Kidney epithelial cell (primary cell): ENCODE results near the gene SLC39A8. TPM values are rescaled to one million over a fixed set of nuclear protein-coding genes. Genes with fewer than 3 reads are reported as not detected.
"Not testable (repeated sequence)": the region's sequence is repeated elsewhere in the genome, so short reads cannot be mapped to it uniquely, and the experiment has no call there.

Source experiments
- DNase-seq: peaks from one replicate; pipeline ENCODE4 v3.0.0-alpha.2; 2010; ENCODE audit warnings: low read depth
- H3K27me3 ChIP-seq: 2 replicates; pipeline ENCODE4 v1.6.0; 2011; ENCODE audit warnings: low read length; ENCODE audit not compliant: control insufficient read depth, insufficient read depth
- H3K36me3 ChIP-seq: 2 replicates; pipeline ENCODE4 v1.5.1; 2011; ENCODE audit warnings: low read length; ENCODE audit not compliant: control insufficient read depth, insufficient read depth
- H3K4me3 ChIP-seq: 2 replicates; pipeline ENCODE4 v1.5.1; 2011; ENCODE audit warnings: low read depth, mild to moderate bottlenecking, control low read depth, low read length
- CTCF ChIP-seq: IDR thresholded peaks from 2 replicates; pipeline ENCODE4 v1.5.1; 2011; ENCODE audit warnings: mild to moderate bottlenecking, moderate library complexity, low read length, control low read depth, inconsistent platforms; ENCODE audit not compliant: insufficient read depth, poor library complexity, severe bottlenecking
- total RNA-seq: library from RNA; depleted of rRNA; stranded (reverse); fragments of >200 nt; gene quantifications from 2 replicates; pipeline ENCODE4 v1.2.3, GENCODE V29; 2015

SLC39A8 gene
- total RNA-seq, 1 donor from 2014 or later, result 15.8 TPM

- no peak for DNase-seq
- H3K36me3 ChIP-seq, result no peaks in the 10 kb centered on the region
- no peak overlapping the region for H3K4me3 ChIP-seq
- TF ChIP-seq CTCF, result no peak
- no peaks in the 10 kb centered on the region for H3K27me3 ChIP-seq
Measured at GRCh38 chr4:102288497-102288896, 56.8 kb downstream of the SLC39A8 start.

DNA sequence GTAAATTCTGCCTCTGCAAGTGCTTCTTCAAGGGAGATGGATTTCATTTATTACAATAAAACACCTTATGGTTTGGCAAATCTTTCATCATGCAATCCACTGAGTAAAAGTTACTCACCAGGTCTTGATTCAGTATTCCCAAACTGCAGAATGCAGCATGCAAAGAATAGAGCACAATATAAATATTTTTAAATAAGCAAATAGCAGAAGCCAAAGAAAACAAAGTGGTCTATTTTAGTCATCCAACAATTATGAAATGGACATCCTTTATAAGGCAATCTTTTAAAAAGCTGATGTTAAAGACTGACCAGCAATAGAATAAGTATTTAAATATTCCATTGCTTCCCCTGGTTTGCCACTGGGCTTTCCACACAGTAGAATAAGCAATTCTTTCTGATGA, 59.5 kb downstream of the SLC39A8 start:
- no peaks in the 10 kb centered on the region for H3K27me3 ChIP-seq
- no peak overlapping the region for H3K4me3 ChIP-seq
- TF ChIP-seq CTCF, result no peak
- no peaks in the 10 kb centered on the region for H3K36me3 ChIP-seq
- no peak for DNase-seq

DNA sequence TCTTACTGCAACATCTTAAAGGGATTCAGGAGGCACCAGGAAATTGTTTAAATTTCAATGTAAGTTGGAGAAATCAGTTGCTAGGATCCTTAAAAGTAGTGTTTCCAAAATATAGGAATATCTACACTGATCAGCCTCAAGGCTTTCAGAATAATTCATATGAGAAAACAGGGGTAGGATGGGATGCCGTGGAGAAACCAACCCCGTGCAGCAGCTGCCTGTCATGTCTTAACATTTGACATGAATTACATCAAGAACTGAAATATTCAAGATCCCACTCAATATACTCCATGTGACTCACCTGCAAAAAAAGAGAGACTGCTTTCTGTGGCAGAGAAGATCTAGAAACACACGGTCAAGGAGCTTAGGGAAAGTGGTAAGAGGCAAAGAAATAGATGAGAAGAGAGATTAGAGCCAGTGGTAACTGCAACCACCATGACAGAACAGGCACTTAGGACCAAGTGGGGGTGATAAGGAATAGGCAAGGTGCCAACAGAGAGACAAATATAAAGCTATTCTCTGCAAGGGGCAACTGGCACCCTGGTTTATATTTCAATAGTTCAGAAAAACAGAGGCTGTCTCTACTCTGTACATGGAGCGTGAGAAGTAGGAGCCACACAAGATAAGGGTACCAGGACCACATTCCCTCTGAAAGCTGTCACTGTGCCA, 64.0 kb downstream of the SLC39A8 start:
- no peak for DNase-seq
- no peak for TF ChIP-seq CTCF

DNA sequence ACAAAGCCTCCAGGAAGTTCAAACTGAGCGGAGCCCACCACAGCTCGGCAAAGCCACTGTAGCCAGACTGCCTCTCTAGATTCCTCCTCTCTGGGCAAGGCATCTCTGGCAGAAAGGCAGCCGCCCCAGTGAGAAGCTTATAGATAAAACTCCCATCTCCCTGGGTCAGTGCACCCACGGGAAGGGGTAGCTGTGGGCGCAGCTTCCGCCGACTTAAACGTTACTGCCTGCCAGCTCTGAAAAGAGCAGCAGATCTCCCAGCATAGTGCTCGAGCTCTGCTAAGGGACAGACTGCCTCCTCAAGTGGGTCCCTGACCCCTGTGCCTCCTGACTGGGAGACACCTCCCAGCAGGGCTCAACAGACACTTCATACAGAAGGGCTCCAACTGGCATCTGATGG, 72.0 kb downstream of the SLC39A8 start:
- H3K27me3 ChIP-seq, H3K4me3 ChIP-seq, DNase-seq, H3K36me3 ChIP-seq: not testable (repeated sequence)

More for the DNA sequence above, 64.0 kb downstream of the SLC39A8 start:
- Histone ChIP-seq H3K27me3 (no peaks in the 10 kb centered on the region), H3K4me3 (no peak overlapping the region), H3K36me3 (no peaks in the 10 kb centered on the region)

- Histone ChIP-seq H3K27me3 (no peaks in the 10 kb centered on the region), H3K36me3 (no peaks in the 10 kb centered on the region), H3K4me3 (no peak overlapping the region)
- DNase-seq, result no peak
- TF ChIP-seq CTCF, result no peak
Measured at GRCh38 chr4:102272318-102272717, 73.0 kb downstream of the SLC39A8 start.

DNA sequence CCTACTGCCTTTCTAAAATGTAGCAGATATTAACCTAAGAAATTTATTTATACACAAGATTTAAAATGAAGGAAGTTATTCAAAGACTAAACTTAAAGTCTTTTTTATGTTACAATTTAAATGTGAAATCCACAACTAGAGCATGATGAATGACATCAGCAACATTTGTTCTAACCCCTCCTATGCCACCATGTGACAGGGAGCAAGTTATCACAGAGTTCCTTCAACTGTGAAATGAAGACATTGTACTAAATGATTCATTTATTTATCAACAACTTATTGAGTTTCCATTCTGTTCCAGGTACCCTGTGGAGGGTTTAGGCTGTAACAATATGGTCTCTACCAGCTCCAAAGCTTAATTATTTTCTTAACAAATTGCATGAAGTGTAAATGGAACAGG, 76.9 kb downstream of the SLC39A8 start:
- no peak for DNase-seq
- no peak for TF ChIP-seq CTCF
- H3K36me3 ChIP-seq, result no peaks in the 10 kb centered on the region
- no peaks in the 10 kb centered on the region for H3K27me3 ChIP-seq
- H3K4me3 ChIP-seq, result no peak overlapping the region
